Measurements from ENCODE around the gene XG.
"Not testable (repeated sequence)": the region's sequence is repeated elsewhere in the genome, so short reads cannot be mapped to it uniquely, and the experiment has no call there.

Gene XG, protein sequence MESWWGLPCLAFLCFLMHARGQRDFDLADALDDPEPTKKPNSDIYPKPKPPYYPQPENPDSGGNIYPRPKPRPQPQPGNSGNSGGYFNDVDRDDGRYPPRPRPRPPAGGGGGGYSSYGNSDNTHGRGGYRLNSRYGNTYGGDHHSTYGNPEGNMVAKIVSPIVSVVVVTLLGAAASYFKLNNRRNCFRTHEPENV

GRCh38 chrX:2751874-2752300, at the start of gene XG:
Gene XG (plus strand): TSS chrX:2752040. CDS start chrX:2752275, 235 bp downstream.
- DNase-seq: not testable (repeated sequence)

- no peak for DNase-seq
Measured at GRCh38 chrX:2703991-2704369, 47.9 kb upstream of the XG start.

DNA sequence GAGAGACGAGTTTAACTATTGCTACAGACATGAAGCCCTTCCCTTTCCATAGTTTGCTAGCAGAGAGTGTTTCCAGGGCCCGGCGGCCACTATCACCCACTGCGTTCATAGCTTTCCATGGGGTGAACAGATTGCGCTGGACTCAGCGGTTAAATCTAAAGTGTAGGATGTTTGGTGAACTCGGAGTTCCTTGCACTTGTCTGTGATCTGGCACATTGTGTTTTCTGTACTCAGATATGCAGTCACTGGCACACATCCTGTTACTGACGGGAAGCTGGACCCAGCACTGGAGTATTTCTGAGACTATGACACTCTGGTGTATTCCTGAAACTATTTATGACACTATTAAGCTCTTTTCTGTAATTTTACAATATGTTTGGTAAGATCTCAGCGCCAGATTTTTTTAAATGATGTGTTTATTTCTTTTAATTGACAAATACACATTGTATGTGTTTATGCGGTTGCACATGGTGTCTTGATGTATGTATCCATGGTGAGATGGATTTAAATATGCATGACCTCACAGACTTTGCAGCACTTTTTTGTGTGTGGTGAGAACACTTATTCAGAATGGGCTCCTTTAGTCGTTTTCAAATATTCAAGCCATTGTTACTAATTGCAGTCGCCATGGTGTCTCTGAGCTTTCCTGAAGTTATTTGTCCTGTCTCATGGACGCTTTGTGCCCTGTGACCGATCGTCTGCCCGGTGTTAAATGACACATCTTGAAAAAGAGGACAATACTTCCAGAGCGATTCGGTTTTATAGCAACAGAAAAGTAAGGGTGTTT, 46.6 kb upstream of the XG start:
- no peak for DNase-seq

GRCh38 chrX:2707334-2707760, 44.5 kb upstream of the XG start:
- DNase-seq: peak; percentile 51

GRCh38 chrX:2708021-2708420, 43.8 kb upstream of the XG start:
- DNase-seq: no peak

DNA sequence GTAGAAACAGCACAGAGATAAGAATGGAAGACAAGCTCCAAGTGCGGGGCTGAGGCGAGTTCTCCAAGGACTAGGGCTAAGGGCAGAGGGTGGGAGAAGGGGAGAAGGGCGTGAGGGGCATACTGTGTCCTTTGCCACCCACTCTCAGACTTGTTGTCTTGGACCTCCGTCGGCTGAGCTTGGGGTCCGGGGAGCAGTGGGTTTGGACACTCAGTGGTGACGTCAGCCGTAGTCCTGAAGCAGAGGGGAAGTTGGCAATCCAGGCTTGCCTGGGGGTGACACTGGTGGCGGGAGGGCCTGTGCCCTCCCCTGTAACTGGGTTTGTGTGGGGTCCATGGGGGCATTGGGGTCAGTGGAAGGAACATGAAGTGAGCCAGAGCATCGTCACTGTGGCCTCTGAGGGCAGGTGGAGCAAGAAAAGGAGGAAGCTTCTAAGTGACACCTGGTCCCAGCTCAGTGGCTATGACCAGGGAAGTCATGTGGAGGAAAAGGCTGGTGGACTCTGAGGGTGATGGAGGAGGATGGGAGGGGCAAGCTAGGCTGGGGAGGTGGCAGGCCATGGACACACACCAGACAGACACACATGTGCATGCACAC, 43.1 kb upstream of the XG start:
- DNase-seq: no peak

GRCh38 chrX:2709556-2709955, 42.3 kb upstream of the XG start:
- DNase-seq: no peak

- peak; percentile 29 for DNase-seq
Measured at GRCh38 chrX:2710041-2710840, 41.6 kb upstream of the XG start.

GRCh38 chrX:2711441-2711840, 40.4 kb upstream of the XG start:
- no peak for DNase-seq

GRCh38 chrX:2712428-2712827, 39.4 kb upstream of the XG start:
- no peak for DNase-seq

DNA sequence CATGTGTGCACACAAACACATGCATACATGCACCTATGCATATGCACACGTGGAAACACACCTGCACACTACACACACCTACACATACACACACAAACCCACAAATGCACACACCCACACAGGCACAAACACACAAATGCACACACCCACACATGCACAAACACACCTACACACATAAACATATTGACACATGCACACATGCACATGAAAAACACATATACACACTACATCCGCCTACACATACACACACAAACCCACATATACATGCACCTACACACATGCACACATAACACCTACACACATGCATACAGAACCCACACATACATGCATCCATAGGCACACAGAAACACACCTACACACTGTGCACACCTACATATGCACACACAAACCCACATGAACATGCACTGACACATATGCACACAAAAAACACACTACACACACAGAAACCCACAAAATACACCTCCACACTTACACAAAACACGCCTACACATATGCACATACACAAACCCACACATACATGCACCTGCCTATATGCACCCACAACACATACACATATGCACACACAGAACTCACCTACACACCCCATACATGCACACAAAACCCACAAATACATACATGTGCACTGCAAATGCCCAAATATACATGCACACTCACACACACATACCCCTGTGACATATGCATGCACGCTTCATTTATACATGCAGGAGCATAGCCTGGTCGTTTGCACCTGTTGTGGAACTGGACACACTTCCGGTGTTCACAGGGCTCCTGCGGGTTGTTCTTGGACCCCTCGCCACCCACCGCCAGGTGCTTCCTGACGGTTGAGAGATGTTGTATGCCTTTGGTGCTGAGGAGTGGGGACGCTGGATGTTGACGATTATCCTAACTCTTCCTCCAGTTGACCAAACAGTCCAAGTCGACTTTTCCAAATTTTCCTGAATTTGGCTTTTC, 38.7 kb upstream of the XG start:
- DNase-seq: no peak

GRCh38 chrX:2714551-2714950, 37.3 kb upstream of the XG start:
- DNase-seq: peak; percentile 23

DNA sequence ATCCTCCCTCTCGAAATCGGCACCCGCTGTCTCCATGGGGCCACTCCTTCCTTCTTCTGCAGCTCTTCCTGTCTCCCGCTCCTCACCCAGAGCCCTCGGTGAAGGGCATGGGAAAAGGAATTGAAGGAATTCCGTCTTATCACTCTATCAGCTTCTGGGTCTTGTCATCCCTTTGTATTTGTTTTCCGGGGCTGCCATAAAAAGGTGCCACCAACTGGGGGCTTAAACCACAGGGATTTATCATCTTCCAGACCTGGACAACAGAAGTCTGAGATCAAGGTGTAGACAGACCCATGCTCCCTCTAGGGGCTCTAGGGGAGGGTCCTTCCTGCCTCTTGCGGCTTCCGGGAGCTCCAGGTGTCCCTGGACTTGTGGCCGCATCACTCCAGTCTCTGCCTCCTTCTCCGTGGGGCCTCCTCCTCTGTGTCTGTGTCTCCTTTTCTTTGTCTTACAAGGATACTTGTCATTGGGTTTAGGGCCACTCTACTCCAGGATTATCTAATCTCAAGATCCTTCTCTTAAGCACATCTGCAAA, 36.7 kb upstream of the XG start:
- DNase-seq: no peak

DNA sequence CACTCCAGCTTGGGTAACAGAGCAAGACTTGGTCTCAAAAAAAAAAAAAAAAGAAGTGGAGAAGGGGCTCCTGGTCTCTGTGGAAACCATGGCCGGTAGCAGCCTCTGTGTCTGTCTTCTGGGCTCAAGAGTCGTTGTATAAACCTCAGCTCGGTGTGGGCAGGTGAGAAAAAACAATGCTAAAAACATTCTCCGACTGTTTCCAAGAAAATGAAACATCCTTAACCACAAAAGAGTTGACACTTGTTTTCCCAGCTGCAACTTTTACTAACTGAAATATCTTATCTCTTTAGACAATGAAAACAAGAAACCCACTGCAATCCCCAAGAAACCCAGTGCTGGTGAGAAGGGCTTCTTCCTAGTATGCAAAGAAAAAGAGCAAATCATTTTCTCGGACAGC, 34.5 kb upstream of the XG start:
- no peak for DNase-seq

- DNase-seq: no peak
Measured at GRCh38 chrX:2718821-2719220, 33.0 kb upstream of the XG start.

DNA sequence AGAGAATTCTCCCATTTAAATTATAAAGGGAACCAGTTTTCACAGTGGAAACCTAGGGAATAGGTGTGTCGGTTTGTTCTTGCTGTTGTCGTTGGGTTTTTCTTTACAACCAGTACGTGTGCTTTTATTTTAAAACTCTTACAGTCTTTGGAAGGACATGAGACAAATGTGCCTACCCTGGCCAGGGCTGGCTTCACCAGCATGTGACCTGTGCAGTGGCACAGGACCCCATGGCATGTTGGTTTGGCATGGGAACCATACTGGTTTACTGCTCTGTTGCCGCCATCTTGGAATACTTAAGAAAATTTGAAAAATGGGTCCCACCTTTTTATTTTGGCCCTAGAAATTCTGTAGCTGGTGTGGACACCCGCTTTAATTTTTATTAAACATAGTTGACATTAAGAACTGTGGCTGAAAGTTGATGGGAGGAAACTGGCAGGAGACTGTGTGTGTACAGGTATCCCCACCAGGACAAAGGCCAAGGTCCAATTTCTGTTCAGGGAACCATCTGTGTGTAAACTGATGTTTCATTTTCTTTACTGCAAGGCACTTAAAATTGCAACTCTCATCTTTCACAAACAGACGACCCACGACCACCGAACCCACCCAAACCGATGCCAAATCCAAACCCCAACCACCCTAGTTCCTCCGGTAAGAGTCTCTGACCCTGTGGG, 31.9 kb upstream of the XG start:
- DNase-seq: no peak

GRCh38 chrX:2723286-2723879, 28.5 kb upstream of the XG start:
- DNase-seq: no peak

DNA sequence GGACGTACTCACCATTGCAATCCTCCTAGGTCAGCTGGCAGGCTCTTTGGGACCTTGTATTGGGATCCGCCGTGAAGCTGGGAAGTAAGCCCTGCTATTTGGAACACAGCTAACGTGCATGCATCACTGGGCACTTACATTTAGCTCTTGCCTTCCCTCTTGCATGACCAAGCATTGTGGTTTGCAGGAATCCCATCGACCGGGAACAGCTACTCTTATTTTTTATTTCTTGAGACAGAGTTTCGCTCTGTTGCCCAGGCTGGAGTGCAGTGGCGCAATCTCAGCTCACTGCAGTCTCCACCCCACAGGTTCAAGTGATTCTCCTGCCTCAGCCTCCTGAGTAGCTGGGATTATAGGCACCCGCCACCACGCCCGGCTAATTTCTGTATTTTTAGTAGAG, 24.6 kb upstream of the XG start:
- DNase-seq: not testable (repeated sequence)

DNA sequence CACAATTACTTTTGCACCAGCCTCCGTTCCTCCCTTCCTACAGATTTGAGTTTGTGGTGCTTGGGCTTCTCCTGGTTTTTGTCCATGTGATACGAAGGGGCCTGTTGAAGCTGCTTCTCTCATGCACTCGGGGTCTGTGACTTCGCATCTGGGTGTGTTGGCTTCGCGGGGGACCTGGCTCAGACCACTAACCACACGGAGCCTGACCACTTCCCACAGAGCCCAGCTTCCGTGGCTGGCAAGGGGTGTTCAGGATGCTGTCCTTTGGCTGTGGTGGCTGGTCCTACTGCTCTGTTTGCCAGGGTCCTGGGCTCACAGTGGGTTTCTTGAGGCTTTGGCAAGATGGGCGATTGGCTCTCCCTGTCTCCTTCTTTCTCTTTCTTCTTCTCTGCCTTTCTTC, 19.8 kb upstream of the XG start:
- DNase-seq: no peak

GRCh38 chrX:2732649-2733048, 19.2 kb upstream of the XG start:
- DNase-seq: no peak

- no peak for DNase-seq
Measured at GRCh38 chrX:2733286-2733685, 18.6 kb upstream of the XG start.

All from activated CD4-positive, alpha-beta T cell treated with anti-CD3 and anti-CD28 coated beads, Interleukin-2, amount 50 U/mL, for 1 hour (primary cell).